OCI-LY7 (cell line): ENCODE measurements around the gene ARL15. TPM values are rescaled to one million over a fixed set of nuclear protein-coding genes. Genes with fewer than 3 reads are reported as not detected.

Source experiments
- BruUV-seq: library from RNA; stranded (reverse); fragments of 400-500 nt; replicated peaks from 2 replicates; lab custom pipeline; 2021; lab: Mats Ljungman, UMichigan
- CTCF ChIA-PET: fragments of 300-600 bp; sonication (Branson Sonifier 250); formaldehyde crosslinking; loops from one replicate; lab custom pipeline; 2022; ENCODE audit warnings: antibody characterized with exemption; ENCODE audit not compliant: unreplicated experiment; lab: Charles Lee
- POLR2A ChIA-PET: fragments of 300-600 bp; sonication (Branson Sonifier 250); formaldehyde crosslinking; loops from one replicate; lab custom pipeline; 2022; ENCODE audit warnings: antibody characterized with exemption; lab: Charles Lee
- DNase-seq: peaks from one replicate; pipeline ENCODE4 v3.0.0-alpha.2; 2015; ENCODE audit warnings: low spot score
- H2AFZ ChIP-seq: fragments of 200-600 bp; sonication (generic), shearing (Covaris generic); 2 replicates; pipeline ENCODE4 v1.6.1; 2014; ENCODE audit warnings: mild to moderate bottlenecking, antibody characterized with exemption, low read length, moderate library complexity
- H3K27ac ChIP-seq: fragments of 200-600 bp; sonication (generic); 2 replicates; pipeline ENCODE4 v1.5.1; 2014; ENCODE audit warnings: mixed run types, low read depth, mild to moderate bottlenecking, moderate library complexity, low read length, inconsistent platforms; ENCODE audit not compliant: poor library complexity, severe bottlenecking
- H3K36me3 ChIP-seq: fragments of 200-600 bp; sonication (generic); 2 replicates; pipeline ENCODE4 v1.6.1; 2014; ENCODE audit warnings: mild to moderate bottlenecking, antibody characterized with exemption, low read length, moderate library complexity, mixed read lengths; ENCODE audit not compliant: insufficient read depth
- H3K4me1 ChIP-seq: fragments of 200-600 bp; sonication (generic); 2 replicates; pipeline ENCODE4 v1.5.1; 2014; ENCODE audit warnings: mild to moderate bottlenecking, low read length; ENCODE audit not compliant: insufficient read depth, poor library complexity, severe bottlenecking
- H3K4me2 ChIP-seq: fragments of 200-600 bp; sonication (generic); 2 replicates; pipeline ENCODE4 v1.6.1; 2014; ENCODE audit warnings: mild to moderate bottlenecking, low read length
- H3K4me3 ChIP-seq: fragments of 200-600 bp; sonication (generic); 2 replicates; pipeline ENCODE4 v1.5.1; 2014; ENCODE audit warnings: mild to moderate bottlenecking, low read depth, low read length; ENCODE audit not compliant: poor library complexity, severe bottlenecking
- H3K79me2 ChIP-seq: fragments of 200-600 bp; sonication (generic); 2 replicates; pipeline ENCODE4 v1.6.1; 2016; ENCODE audit warnings: low read depth, mild to moderate bottlenecking, low read length, moderate library complexity, mixed read lengths; ENCODE audit not compliant: insufficient read depth
- H3K9me2 ChIP-seq: fragments of 200-600 bp; sonication (generic); 2 replicates; pipeline ENCODE4 v1.6.1; 2016; ENCODE audit warnings: mild to moderate bottlenecking, low read length, mixed read lengths; ENCODE audit not compliant: insufficient read depth
- H3K9me3 ChIP-seq: fragments of 200-600 bp; sonication (generic); 2 replicates; pipeline ENCODE4 v1.6.1; 2014; ENCODE audit warnings: mild to moderate bottlenecking, mixed run types, low read length, mixed read lengths
- H4K20me1 ChIP-seq: fragments of 200-600 bp; sonication (generic); 2 replicates; pipeline ENCODE4 v1.6.1; 2014; ENCODE audit warnings: mild to moderate bottlenecking, antibody characterized with exemption, low read length, moderate library complexity, mixed read lengths; ENCODE audit not compliant: insufficient read depth
- EZH2phosphoT487 ChIP-seq: fragments of 200-600 bp; sonication (generic); IDR thresholded peaks from 2 replicates; pipeline ENCODE4 v1.6.1; 2018; ENCODE audit warnings: low read depth, borderline replicate concordance, mild to moderate bottlenecking, mixed run types, antibody characterized with exemption, low read length, moderate library complexity, mixed read lengths
- intact Hi-C: fragments of 100-400 bp; cut with micrococcal nuclease; formaldehyde crosslinking; loops from one replicate; pipeline ENCODE4 v1.10.0; 2022; ENCODE audit not compliant: unreplicated experiment
- total RNA-seq, 2 experiments: library from RNA; depleted of rRNA in 1 of 2; stranded (reverse); fragments of >200 nt in 1 of 2; shearing (Covaris generic) in 1 of 2; gene quantifications; 2 replicates each; pipeline ENCODE4 v1.2.3, GENCODE V29; 2014 to 2022
- TF ChIP-seq, protein P1 (sequence below): fragments of 200-600 bp; sonication (generic); conservative IDR thresholded peaks from 2 replicates; pipeline ENCODE4 v1.5.1; 2014; ENCODE audit warnings: mild to moderate bottlenecking, antibody characterized with exemption, low read length, moderate library complexity, mixed read lengths

ARL15 gene
- total RNA-seq, 2 experiments from 2014 or later: 18.8 to 24.4 TPM

DNA sequence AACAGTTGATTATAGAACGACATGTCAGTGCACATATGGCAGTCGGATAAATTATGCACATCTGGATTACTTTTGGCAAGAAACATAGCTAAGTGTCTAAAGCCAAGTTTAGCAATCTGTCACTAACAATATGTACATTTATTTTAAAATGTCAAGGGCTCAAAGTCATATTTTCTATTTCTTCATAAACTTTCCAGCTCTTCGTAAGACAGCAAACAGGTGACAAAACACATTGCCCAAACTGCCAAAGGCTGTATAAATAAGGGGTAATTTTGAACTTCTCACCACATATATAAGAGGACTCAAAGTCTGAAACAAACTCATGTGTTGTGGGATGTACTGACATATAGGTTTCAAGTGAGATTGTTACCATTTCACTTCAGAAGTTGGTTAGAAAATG, 237.2 kb downstream of the ARL15 start:
- Histone ChIP-seq H3K4me3 (no peak overlapping the region), H4K20me1 (no peaks in the 10 kb centered on the region), H3K27ac (no peak overlapping the region), H2AFZ (no peak overlapping the region), H3K4me2 (no peak overlapping the region), H3K36me3 (no peaks in the 10 kb centered on the region), H3K4me1 (no peaks in the 10 kb centered on the region), H3K79me2 (no peaks in the 10 kb centered on the region), H3K9me3 (no peaks in the 10 kb centered on the region), H3K9me2 (no peaks in the 10 kb centered on the region)
- intact Hi-C loops: no loop called here
- BruUV-seq: no TSS peak
- CTCF ChIA-PET: no interaction called here
- TF ChIP-seq EZH2phosphoT487: no peak
- TF ChIP-seq, protein P1, sequence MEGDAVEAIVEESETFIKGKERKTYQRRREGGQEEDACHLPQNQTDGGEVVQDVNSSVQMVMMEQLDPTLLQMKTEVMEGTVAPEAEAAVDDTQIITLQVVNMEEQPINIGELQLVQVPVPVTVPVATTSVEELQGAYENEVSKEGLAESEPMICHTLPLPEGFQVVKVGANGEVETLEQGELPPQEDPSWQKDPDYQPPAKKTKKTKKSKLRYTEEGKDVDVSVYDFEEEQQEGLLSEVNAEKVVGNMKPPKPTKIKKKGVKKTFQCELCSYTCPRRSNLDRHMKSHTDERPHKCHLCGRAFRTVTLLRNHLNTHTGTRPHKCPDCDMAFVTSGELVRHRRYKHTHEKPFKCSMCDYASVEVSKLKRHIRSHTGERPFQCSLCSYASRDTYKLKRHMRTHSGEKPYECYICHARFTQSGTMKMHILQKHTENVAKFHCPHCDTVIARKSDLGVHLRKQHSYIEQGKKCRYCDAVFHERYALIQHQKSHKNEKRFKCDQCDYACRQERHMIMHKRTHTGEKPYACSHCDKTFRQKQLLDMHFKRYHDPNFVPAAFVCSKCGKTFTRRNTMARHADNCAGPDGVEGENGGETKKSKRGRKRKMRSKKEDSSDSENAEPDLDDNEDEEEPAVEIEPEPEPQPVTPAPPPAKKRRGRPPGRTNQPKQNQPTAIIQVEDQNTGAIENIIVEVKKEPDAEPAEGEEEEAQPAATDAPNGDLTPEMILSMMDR: no peak
- POLR2A ChIA-PET: no interaction called here
- no peak for DNase-seq

DNA sequence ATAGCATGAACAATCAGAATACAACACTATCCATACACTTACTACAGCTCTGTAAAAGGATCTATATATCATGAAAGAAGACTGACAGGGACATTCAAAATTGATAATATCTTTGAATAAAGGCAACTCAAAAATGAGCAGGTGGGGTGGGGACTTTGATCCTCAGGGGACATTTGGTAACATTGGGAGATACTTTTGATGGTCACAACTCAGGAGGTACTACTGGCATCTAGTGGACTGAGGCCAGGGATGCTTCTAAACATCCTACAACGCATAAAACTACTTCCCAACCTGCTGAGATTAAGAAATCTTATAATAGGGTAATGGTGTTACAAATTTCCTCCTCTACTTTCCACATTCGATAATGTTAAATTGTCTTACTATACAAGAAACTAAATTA, 243.9 kb downstream of the ARL15 start:
- H3K36me3 ChIP-seq: no peaks in the 10 kb centered on the region
- no peaks in the 10 kb centered on the region for H4K20me1 ChIP-seq
- ChIA-PET POLR2A (no interaction called here), CTCF (no interaction called here)
- H3K9me2 ChIP-seq: no peaks in the 10 kb centered on the region
- no peaks in the 10 kb centered on the region for H3K79me2 ChIP-seq
- DNase-seq: no peak
- H3K9me3 ChIP-seq: no peaks in the 10 kb centered on the region
- no peaks in the 10 kb centered on the region for H3K4me1 ChIP-seq
- H3K4me3 ChIP-seq: no peak overlapping the region
- BruUV-seq: no TSS peak
- no peak overlapping the region for H3K27ac ChIP-seq
- intact Hi-C loops: no loop called here
- H2AFZ ChIP-seq: no peak overlapping the region
- TF ChIP-seq EZH2phosphoT487: no peak
- TF ChIP-seq, protein P1: no peak
- H3K4me2 ChIP-seq: no peak overlapping the region

DNA sequence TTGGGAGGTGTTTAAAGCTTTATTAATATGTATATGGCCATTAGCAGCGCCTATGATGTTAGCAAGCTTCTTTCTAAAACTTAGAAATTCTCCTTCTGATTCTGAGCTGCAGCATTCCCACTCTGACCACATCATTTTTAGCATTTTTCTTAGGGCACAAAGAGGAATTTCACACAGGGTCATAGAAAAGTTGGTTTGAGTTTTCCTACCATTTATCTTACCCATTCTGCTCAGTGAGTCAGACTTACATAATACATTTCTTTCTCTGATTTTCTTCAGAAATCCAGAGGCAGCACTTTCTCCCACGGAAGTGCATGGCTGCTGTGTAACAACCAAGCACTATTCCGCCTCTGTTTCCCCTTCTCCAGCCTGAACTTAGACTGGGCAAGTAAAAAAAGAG, 246.6 kb downstream of the ARL15 start:
- POLR2A ChIA-PET: interaction anchor here (1.3 kb wide), 1 partner anchor 9 kb away, joined by 3 read pairs; no protein-coding TSS in a partner anchor
- Histone ChIP-seq H4K20me1 (no peaks in the 10 kb centered on the region), H3K36me3 (no peaks in the 10 kb centered on the region), H2AFZ (no peak overlapping the region), H3K27ac (no peak overlapping the region), H3K4me3 (no peak overlapping the region), H3K79me2 (no peaks in the 10 kb centered on the region), H3K4me1 (no peaks in the 10 kb centered on the region), H3K9me2 (no peaks in the 10 kb centered on the region), H3K9me3 (no peaks in the 10 kb centered on the region), H3K4me2 (no peak overlapping the region)
- intact Hi-C loops: no loop called here
- no TSS peak for BruUV-seq
- DNase-seq: no peak
- no peak for TF ChIP-seq EZH2phosphoT487
- TF ChIP-seq, protein P1: no peak
- CTCF ChIA-PET: no interaction called here
